Immature natural killer cell (primary cell): ENCODE measurements around the gene PTPRT. TPM values are rescaled to one million over a fixed set of nuclear protein-coding genes. Genes with fewer than 3 reads are reported as not detected.

ENCODE experiments used
- DNase-seq, 3 donors: peaks; one replicate each; pipeline ENCODE4 v3.0.0; 2022; ENCODE audit warnings: mixed read lengths in 1 of 3
- H3K27ac Mint-ChIP-seq, 6 donors: one replicate each; pipeline ENCODE4 v1.8.0; 2020; ENCODE audit warnings: mixed read lengths in 6 of 6, mild to moderate bottlenecking in 5 of 6, inconsistent platforms in 4 of 6, moderate library complexity in 3 of 6
- H3K27me3 Mint-ChIP-seq, 3 donors: one replicate each; pipeline ENCODE4 v1.8.0; 2020 to 2021; ENCODE audit warnings: low read depth in 3 of 3, mild to moderate bottlenecking in 3 of 3, mixed read lengths in 3 of 3, moderate library complexity in 3 of 3, inconsistent platforms in 1 of 3
- H3K36me3 Mint-ChIP-seq, 3 donors: one replicate each; pipeline ENCODE4 v1.8.0; 2020; ENCODE audit warnings: mixed read lengths in 3 of 3, inconsistent platforms in 2 of 3, mild to moderate bottlenecking in 2 of 3
- H3K4me1 Mint-ChIP-seq, 2 donors: one replicate each; pipeline ENCODE4 v1.8.0; 2020; ENCODE audit warnings: inconsistent platforms in 2 of 2, mild to moderate bottlenecking in 2 of 2, mixed read lengths in 2 of 2, moderate library complexity in 1 of 2
- H3K4me3 Mint-ChIP-seq, 5 donors: one replicate each; pipeline ENCODE4 v1.8.0; 2020; ENCODE audit warnings: mild to moderate bottlenecking in 5 of 5, mixed read lengths in 5 of 5, inconsistent platforms in 3 of 5, moderate library complexity in 3 of 5
- H3K9me3 Mint-ChIP-seq, 6 donors: one replicate each; pipeline ENCODE4 v1.8.0; 2020; ENCODE audit warnings: mild to moderate bottlenecking in 6 of 6, mixed read lengths in 6 of 6, inconsistent platforms in 4 of 6, moderate library complexity in 3 of 6
- polyA plus RNA-seq, 3 donors: library from polyadenylated mRNA; unstranded; fragments of 300-500 nt; fragmentation: Illumina TruSeq; gene quantifications; one replicate each; pipeline ENCODE4 v1.2.3, GENCODE V29; 2021

PTPRT gene
- polyA plus RNA-seq, 3 donors from 2014 or later: not detected

DNA sequence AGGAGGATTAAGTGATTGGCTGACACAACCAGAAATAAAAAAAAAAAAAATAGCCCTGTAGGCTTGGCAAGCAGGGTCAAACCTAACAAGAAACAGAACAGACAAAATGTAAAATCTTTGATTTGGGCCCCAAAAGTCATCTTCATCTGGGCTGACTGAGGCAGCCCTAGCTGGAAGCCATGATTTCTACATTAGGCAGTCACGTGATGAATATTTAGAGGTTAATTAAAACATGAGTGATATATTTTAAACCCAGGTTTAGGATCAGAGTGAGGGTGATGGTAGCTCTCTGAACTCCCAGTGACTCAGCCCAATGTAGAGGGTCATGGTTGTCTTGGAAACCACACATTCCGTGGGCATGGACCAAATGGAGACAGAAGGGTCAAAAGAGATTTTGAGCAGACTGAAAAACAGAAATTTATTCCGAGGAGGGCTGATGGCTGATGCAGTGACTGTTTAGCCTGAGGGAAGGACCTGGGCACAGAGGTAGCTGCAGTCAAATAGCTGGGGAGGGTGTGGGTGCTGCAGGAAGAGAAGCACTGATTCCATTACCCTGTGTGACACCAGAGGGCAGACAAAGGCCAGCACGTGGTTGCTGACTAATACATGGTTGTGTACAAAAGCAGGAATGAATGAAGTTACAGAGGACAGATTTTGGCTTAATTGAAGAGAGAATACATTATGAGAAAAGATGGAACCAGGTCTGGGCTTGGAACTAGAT lies 998.4 kb downstream of the PTPRT start:
- H3K4me1 Mint-ChIP-seq: no peaks in the 10 kb centered on the region
- H3K36me3 Mint-ChIP-seq: no peaks in the 10 kb centered on the region
- H3K27ac Mint-ChIP-seq: no peak overlapping the region
- no peak for DNase-seq
- H3K4me3 Mint-ChIP-seq: no peak overlapping the region
- peaks cover 0 to 1% (median 0%) of the 10 kb centered on the region in 3 donors for H3K27me3 Mint-ChIP-seq
- H3K9me3 Mint-ChIP-seq: peaks cover 0 to 6% (median 0%) of the 10 kb centered on the region in 6 donors

- Mint-ChIP-seq H3K27ac (no peak overlapping the region), H3K9me3 (peaks cover 0 to 8% (median 0%) of the 10 kb centered on the region in 6 donors), H3K4me3 (no peak overlapping the region), H3K27me3 (peaks cover 0 to 1% (median 0%) of the 10 kb centered on the region in 3 donors), H3K4me1 (no peaks in the 10 kb centered on the region), H3K36me3 (no peaks in the 10 kb centered on the region)
- no peak for DNase-seq
Observed at GRCh38 chr20:42190084-42190483, 999.6 kb downstream of the PTPRT start.

DNA sequence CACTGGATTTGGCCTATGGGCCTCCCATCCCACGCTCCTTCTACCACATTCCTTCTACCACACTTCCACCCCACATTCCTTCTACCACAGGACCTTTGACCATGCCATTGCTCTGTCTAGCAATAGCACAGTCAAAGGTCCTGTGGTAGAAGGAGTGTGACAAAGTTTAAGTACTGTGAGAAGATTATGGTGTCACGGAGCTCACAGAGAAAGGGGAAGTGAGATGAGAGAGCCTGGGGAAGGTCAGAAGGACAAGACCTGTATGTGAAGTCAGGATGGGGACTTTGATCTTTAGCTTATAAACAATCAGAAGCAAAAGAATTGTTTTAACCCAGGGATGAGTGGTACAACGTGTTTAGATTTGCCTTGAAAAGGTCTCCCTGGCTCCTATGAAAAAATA lies 1003.4 kb downstream of the PTPRT start:
- Mint-ChIP-seq H3K4me1 (no peaks in the 10 kb centered on the region), H3K4me3 (no peak overlapping the region), H3K27me3 (peaks cover 0 to 1% (median 0%) of the 10 kb centered on the region in 3 donors), H3K36me3 (no peaks in the 10 kb centered on the region), H3K27ac (no peak overlapping the region), H3K9me3 (peaks cover 0 to 10% (median 2%) of the 10 kb centered on the region in 6 donors)
- DNase-seq: no peak

DNA sequence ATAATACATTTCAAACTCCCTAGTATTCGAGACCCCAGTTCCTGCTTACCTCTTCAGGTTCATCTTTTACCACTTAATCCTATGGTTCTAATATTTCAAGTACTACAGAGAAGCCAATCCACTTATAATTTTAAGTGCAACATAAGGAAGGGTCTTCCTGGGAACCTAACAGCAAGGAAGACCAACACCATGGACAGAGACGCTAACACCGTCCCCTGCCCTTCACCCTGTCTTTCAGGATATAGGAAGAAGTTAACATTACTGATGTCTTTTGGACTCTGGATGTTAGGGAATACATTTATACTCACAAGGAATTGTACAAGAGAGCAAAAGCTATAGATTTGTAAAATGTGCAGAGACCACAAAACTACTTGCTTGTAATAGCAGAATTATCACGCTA lies 1006.6 kb downstream of the PTPRT start:
- no peak overlapping the region for H3K27ac Mint-ChIP-seq
- peaks cover 0 to 2% (median 1%) of the 10 kb centered on the region in 3 donors for H3K27me3 Mint-ChIP-seq
- no peaks in the 10 kb centered on the region for H3K4me1 Mint-ChIP-seq
- H3K9me3 Mint-ChIP-seq: peaks cover 0 to 13% (median 2%) of the 10 kb centered on the region in 6 donors
- DNase-seq: no peak
- no peak overlapping the region for H3K4me3 Mint-ChIP-seq
- no peaks in the 10 kb centered on the region for H3K36me3 Mint-ChIP-seq

DNA sequence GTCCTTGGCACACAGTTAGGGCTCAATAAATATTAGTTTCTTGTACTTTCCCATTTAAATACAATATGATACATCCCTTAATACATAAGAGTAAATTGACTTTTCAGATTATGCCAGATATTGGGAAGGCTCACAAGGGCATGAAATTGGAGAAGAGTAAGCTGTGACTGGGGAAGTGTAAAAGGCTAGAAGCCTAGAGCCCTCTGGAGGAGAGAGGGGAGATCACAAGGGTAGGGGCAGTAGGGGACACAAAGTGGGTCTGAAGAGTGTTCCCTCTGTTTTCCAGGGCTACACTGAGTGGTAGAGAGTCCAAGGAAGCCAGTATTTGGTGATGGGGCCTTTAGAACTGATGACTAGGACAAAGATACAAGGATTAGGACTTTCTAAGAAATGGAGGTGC lies 1008.6 kb downstream of the PTPRT start:
- peaks cover 0 to 6% (median 3%) of the 10 kb centered on the region in 3 donors for H3K27me3 Mint-ChIP-seq
- H3K36me3 Mint-ChIP-seq: no peaks in the 10 kb centered on the region
- H3K9me3 Mint-ChIP-seq: peaks cover 0 to 13% (median 2%) of the 10 kb centered on the region in 6 donors
- DNase-seq: no peak
- no peak overlapping the region for H3K27ac Mint-ChIP-seq
- H3K4me1 Mint-ChIP-seq: no peaks in the 10 kb centered on the region
- no peak overlapping the region for H3K4me3 Mint-ChIP-seq

DNA sequence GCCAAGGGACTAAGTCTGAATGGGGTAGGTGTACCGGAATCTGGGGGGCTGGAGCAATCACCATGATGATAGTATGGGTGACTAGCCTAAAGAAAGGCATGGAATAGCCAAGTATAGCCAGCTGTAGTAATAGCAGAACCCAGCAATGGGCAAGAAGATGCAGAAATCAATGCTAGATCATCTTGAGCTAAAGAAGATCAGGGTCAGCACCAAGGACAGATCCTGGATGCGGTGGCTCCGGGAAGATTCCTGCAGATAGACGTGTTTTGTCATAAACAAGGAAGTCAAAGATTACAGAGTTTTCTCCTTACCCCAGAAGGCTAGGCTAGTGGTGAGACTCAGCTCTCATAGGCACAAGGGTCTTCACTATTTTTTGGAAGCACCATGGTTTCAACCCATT lies 1009.9 kb downstream of the PTPRT start:
- no peak for DNase-seq
- Mint-ChIP-seq H3K27ac (no peak overlapping the region), H3K27me3 (peaks cover 0 to 6% (median 3%) of the 10 kb centered on the region in 3 donors), H3K4me3 (no peak overlapping the region), H3K4me1 (no peaks in the 10 kb centered on the region), H3K9me3 (peaks cover 0 to 13% (median 2%) of the 10 kb centered on the region in 6 donors), H3K36me3 (no peaks in the 10 kb centered on the region)

DNA sequence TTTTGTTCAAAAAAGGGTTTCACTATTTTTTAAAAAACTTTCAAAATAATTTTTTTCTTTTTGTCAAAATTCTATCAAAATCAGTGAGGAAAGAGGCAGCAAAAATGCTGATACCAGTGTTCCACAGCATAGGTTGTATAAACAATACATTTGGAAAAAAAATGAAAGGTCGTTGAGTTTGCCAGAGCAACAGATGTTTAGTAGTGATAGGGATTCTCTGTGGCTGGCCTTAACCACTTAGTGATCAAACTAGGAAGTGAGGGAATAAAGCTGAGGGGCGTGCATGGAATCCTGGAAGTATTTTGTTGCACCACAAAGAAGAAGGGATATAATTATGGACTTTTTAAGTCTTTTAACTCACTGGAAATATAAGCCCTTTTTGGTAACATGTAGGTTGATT lies 1016.3 kb downstream of the PTPRT start:
- Mint-ChIP-seq H3K4me3 (no peak overlapping the region), H3K36me3 (no peaks in the 10 kb centered on the region), H3K27ac (no peak overlapping the region), H3K9me3 (peaks cover 0 to 3% (median 0%) of the 10 kb centered on the region in 6 donors), H3K4me1 (no peaks in the 10 kb centered on the region), H3K27me3 (peaks cover 2 to 6% (median 3%) of the 10 kb centered on the region in 3 donors)
- DNase-seq: no peak

DNA sequence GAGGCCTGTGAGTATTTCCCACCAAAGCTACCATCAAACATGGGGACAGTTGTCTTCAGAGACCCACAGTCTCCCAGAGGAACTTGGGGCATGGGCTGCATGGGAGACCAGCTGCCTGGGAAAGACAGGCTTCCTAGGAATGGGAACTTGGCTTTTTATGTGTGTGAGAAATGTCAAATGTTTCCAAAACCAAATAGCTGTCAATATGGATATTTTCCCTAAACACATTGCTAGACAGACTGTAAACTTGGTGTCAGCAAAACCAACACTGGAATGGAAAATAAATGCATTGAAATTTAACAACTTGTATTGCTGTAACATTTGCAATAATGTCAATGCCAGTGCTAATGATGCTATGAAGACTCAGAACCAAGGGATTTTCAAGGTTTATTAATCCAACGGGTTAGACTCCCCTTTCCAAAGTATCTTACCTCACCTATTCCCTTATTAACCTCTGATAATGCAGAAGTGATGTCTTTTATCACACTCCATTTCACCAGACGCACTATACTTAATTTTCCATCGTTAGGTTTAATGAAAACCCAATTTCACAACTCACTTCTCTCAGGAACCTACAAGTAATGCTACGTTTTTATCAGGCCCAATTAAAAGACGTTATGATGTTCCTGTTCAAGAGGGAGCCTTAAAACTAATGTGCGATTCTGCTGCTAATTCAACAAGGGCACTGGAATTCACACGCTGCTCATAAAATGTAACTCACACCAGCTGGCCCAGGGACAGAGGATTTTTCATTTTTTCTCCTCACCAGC lies 1025.4 kb downstream of the PTPRT start:
- no peaks in the 10 kb centered on the region for H3K4me1 Mint-ChIP-seq
- H3K4me3 Mint-ChIP-seq: no peak overlapping the region
- no peak overlapping the region for H3K27ac Mint-ChIP-seq
- H3K9me3 Mint-ChIP-seq: peaks cover 0 to 13% (median 2%) of the 10 kb centered on the region in 6 donors
- DNase-seq: no peak
- H3K36me3 Mint-ChIP-seq: no peaks in the 10 kb centered on the region
- no peaks in the 10 kb centered on the region for H3K27me3 Mint-ChIP-seq

GRCh38 chr20:42161228-42161829 lies 1028.4 kb downstream of the PTPRT start:
- Mint-ChIP-seq H3K27ac (no peak overlapping the region), H3K4me1 (no peaks in the 10 kb centered on the region), H3K36me3 (no peaks in the 10 kb centered on the region), H3K27me3 (no peaks in the 10 kb centered on the region), H3K4me3 (no peak overlapping the region), H3K9me3 (peaks cover 0 to 3% (median under 1%) of the 10 kb centered on the region in 6 donors)
- DNase-seq: no peak

DNA sequence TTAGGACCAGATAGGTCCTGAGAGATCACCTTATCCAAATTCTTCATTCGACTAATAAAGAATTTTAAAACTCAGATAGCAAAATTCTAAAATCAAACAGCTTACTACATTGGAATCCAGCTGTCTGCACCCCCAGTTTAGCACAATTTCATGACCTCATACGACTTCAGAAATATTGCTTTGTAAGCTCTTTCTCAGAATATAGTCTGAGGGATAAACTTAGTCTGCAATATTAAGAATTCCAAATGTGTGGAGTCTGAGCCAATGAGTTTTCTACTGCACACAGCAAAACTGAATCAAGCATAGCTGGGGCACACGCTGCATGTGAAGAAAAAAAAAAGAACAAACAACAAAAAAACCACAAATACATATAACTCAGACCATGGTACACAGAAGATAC lies 1029.9 kb downstream of the PTPRT start:
- Mint-ChIP-seq H3K4me3 (no peak overlapping the region), H3K27me3 (no peaks in the 10 kb centered on the region), H3K4me1 (no peaks in the 10 kb centered on the region), H3K9me3 (peaks cover 0 to 2% (median 0%) of the 10 kb centered on the region in 6 donors), H3K36me3 (no peaks in the 10 kb centered on the region), H3K27ac (no peak overlapping the region)
- no peak for DNase-seq

DNA sequence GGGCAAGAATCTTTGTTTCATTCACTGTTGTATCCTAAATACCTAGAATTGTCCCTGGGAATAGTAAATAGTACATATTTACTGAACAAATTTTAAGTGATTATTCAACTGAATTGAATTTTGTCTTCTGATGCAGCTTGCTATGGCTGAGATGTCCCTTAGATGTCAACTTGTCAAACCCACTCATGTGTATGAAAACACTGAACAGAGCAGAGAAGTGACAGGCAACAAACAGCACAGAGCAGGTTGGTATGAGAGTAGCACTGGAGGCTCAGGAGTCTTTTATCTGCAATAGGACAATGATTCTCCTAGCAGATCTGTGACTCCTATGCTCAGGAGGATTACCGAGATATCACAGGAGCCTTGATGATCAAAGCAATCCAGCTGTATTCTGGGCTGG lies 1031.4 kb downstream of the PTPRT start:
- Mint-ChIP-seq H3K4me3 (no peak overlapping the region), H3K4me1 (no peaks in the 10 kb centered on the region), H3K36me3 (no peaks in the 10 kb centered on the region), H3K27ac (no peak overlapping the region), H3K27me3 (peaks cover 0 to 2% (median 0%) of the 10 kb centered on the region in 3 donors), H3K9me3 (peaks cover 0 to 2% (median 0%) of the 10 kb centered on the region in 6 donors)
- DNase-seq: no peak

GRCh38 chr20:42155586-42155985 lies 1034.1 kb downstream of the PTPRT start:
- H3K27ac Mint-ChIP-seq: no peak overlapping the region
- H3K4me1 Mint-ChIP-seq: no peaks in the 10 kb centered on the region
- peaks cover 0 to 2% (median 2%) of the 10 kb centered on the region in 3 donors for H3K27me3 Mint-ChIP-seq
- H3K4me3 Mint-ChIP-seq: no peak overlapping the region
- peaks cover 0 to 15% (median 2%) of the 10 kb centered on the region in 6 donors for H3K9me3 Mint-ChIP-seq
- no peak for DNase-seq
- H3K36me3 Mint-ChIP-seq: no peaks in the 10 kb centered on the region

GRCh38 chr20:42152575-42152974 lies 1037.1 kb downstream of the PTPRT start:
- Mint-ChIP-seq H3K9me3 (peaks cover 0 to 24% (median 5%) of the 10 kb centered on the region in 6 donors), H3K4me1 (no peaks in the 10 kb centered on the region), H3K36me3 (no peaks in the 10 kb centered on the region), H3K27me3 (peaks cover 0 to 4% (median 2%) of the 10 kb centered on the region in 3 donors), H3K27ac (no peak overlapping the region), H3K4me3 (no peak overlapping the region)
- no peak for DNase-seq

DNA sequence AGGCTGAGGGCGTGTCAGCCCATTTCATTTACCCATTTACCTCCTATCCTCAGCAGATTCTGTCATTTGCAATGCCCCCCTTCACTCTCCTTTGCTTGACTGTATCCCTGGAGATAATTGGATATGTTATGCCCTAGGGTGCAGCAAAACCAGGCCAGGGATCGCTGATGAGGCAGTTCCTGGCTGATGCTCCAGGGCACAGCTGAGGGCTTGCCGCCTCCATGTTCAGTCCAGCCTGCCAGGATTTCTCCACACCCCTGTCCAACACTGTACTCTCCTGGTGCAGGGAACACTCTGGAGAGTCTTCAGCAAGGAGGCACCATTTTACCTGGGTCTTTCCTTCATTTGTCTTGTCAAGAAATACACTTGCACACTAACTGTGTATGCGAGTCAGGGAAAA lies 1039.5 kb downstream of the PTPRT start:
- Mint-ChIP-seq H3K27me3 (peaks cover 0 to 4% (median 2%) of the 10 kb centered on the region in 3 donors), H3K4me1 (no peaks in the 10 kb centered on the region), H3K4me3 (no peak overlapping the region), H3K27ac (no peak overlapping the region), H3K36me3 (no peaks in the 10 kb centered on the region), H3K9me3 (peaks cover 0 to 24% (median 5%) of the 10 kb centered on the region in 6 donors)
- no peak for DNase-seq
